Heart right ventricle (tissue), 16 donors: ENCODE measurements around the gene CDK11B. TPM values are rescaled to one million over a fixed set of nuclear protein-coding genes. Genes with fewer than 3 reads are reported as not detected.

Experiments used
- ATAC-seq, 8 donors: fragments of 200-7000 bp; cut with Tn5 transposase; one replicate each; pipeline ENCODE4 v1.9.1; 2020; ENCODE audit warnings: mild to moderate bottlenecking in 8 of 8, moderate library complexity in 8 of 8, moderate number of reproducible peaks in 1 of 8
- DNase-seq, 2 donors: peaks; one replicate each; pipeline ENCODE4 v3.0.0-alpha.2; 2020
- H3K27ac ChIP-seq, 10 donors: fragments of 200-600 bp; sonication (generic) in 2 of 10; one replicate each; pipeline versions ENCODE4 v1.5.0 to v1.8.0; 2020 to 2022; ENCODE audit warnings: mild to moderate bottlenecking in 3 of 10
- H3K27me3 ChIP-seq, 7 donors: fragments of 200-600 bp; one replicate each; pipeline ENCODE4 v1.8.0; 2021 to 2022; ENCODE audit warnings: mild to moderate bottlenecking in 2 of 7
- H3K36me3 ChIP-seq, 9 donors: fragments of 200-600 bp; sonication (generic) in 1 of 9; one replicate each; pipeline versions ENCODE4 v1.5.0 to v1.8.0; 2020 to 2022; ENCODE audit warnings: mild to moderate bottlenecking in 2 of 9
- H3K4me1 ChIP-seq, 9 donors: fragments of 200-600 bp; sonication (generic) in 1 of 9; one replicate each; pipeline versions ENCODE4 v1.5.0 to v1.8.0; 2020 to 2022; ENCODE audit warnings: mild to moderate bottlenecking in 4 of 9
- H3K4me3 ChIP-seq, 10 donors: fragments of 200-600 bp; sonication (generic) in 2 of 10; one replicate each; pipeline versions ENCODE4 v1.5.0 to v1.8.0; 2020 to 2022; ENCODE audit warnings: mild to moderate bottlenecking in 7 of 10, moderate library complexity in 2 of 10
- H3K9me3 ChIP-seq, 11 donors: fragments of 200-600 bp in 10 of 11; sonication (generic) in 2 of 11; one replicate each; pipeline versions ENCODE4 v1.5.0 to v1.8.0; 2013 to 2022; ENCODE audit warnings: mild to moderate bottlenecking in 2 of 11, control low read depth in 1 of 11, moderate library complexity in 1 of 11
- CTCF ChIP-seq, 9 donors: fragments of 200-600 bp; sonication (generic) in 2 of 9; IDR thresholded peaks; one replicate each; pipeline versions ENCODE4 v1.5.0 to v1.8.0; 2021 to 2022; ENCODE audit warnings: antibody characterized with exemption in 9 of 9, mild to moderate bottlenecking in 5 of 9, moderate library complexity in 1 of 9
- WGBS, 2 donors: extraction: QIAGEN DNeasy Blood & Tissue Kit; methylation state at CpG; one replicate each; pipeline ENCODE4 v1.1.7; 2013; ENCODE audit warnings: inconsistent platforms in 1 of 2; 5-methylcytosine and 5-hydroxymethylcytosine counted together
- intact Hi-C, 10 donors: fragments of 100-400 bp; cut with DNase I; formaldehyde crosslinking; loops; one replicate each; pipeline versions ENCODE4 v1.11.1 to v1.14.2; 2022
- polyA plus RNA-seq, 2 donors: library from polyadenylated mRNA; stranded (reverse); fragments of 200-250 nt; gene quantifications; one replicate each; pipeline ENCODE4 v1.2.3, GENCODE V29; 2013
- total RNA-seq, 10 donors: library from RNA; stranded (reverse); fragmentation: NEBNext Ultra II Directional in 3 of 10; extraction: Animal tissue kit (Norgen Biotek cat#: 25700) in 3 of 10; gene quantifications; one replicate each; pipeline versions ENCODE4 v1.2.1 to v1.2.4, GENCODE V29; 2021 to 2023
- donor health status: Arrhythmogenic right ventricular cardiomyopathy.
- donor health status: ischemic (EF 13 %, LVEDD 7.1; RV severe dilation, severe dysfunction).
- donor health status: healthy with polysubstance abuse.
- donor health status: DM: no; HTN: yes; CAD: no.
- donor health status: DM: no; HTN: no; CAD: no.
- donor health status: ischemic (EF 25% LVEDD 6.9; RV normal size, moderate dysfunction).
- donor health status: ischemic (EF 25% LVEDD 5.7; RV mildly dilated, moderate dysfunction).
- donor health status: healthy.
- donor health status: DM: yes; HTN: yes; CAD: no.
- donor health status: Ischemic cardiomyopathy.
- donor health status: ischemic (EF 35%, LVEDD 5.7; RV mildly dilated, moderate dysfunction).
- donor health status: nonischemic (EF 11% LVEDD 7.7; RV severe dilation, severe dysfunction).
- donor health status: DM: yes; HTN: yes; CAD: no.
- donor health status: PGD.
- donor health status: ischemic (EF 29% LVEDD 5.4; RV normal size, mild dysfunction).
- donor health status: nonischemic (EF 23%, LVEDD 6.1; RV moderate dilation, normal function).

Gene CDK11B
- total and polyA plus RNA-seq, 12 donors = 20.9 to 34.1 (median 24.2) TPM

DNA sequence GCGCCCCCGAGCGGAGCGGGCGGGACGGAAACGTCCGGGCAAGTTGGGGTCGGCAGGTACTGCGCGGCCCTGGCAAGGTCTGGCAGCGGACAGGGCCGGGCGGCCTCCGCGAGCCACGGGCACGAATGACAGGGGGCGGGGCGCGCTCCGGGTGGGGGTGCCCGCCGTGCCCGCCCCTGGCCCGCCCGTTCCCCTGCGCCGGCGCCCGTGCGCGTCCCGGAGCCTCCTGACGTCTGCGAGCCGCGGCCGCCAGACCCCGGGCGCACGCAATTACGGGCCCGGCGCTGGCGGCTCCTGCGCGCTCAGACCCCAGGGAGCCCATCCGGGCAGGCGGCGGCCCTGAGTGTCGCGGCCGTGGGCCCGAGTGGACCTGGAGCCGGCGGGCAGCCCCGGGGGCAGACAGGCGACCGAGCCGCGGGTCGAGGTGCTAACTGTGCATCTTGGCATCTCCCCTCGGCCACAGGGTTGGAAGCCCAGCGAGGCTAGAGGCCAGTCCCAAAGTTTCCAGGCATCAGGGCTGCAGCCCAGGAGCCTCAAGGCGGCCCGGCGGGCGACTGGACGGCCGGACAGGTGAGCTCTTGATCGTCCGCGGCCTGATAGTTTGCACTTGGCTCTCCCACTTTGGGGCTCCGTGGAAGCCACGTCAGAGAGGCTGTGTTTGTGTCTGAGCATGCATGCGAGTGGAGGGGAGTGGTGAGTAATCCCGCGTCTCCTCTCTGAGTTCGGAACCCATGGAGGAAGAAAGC is 42.6 kb downstream of the CDK11B start:
- H3K27ac ChIP-seq = peak overlapping the region; percentile 98 to 100 (median 100)
- no peaks in the 10 kb centered on the region for H3K9me3 ChIP-seq
- intact Hi-C loops = no loop called here
- TF ChIP-seq CTCF (IDR thresholded peaks at IDR 0.05) = no peak
- H3K4me3 ChIP-seq = peak overlapping the region; percentile 89 to 100 (median 97)
- whole genome bisulfite sequencing, 2 donors = 5% methylated on average over 78 to 80 of the region's 80 CpGs
- H3K27me3 ChIP-seq = no peaks in the 10 kb centered on the region
- peak in 1 of 2 donors; percentile 62 for DNase-seq
- H3K36me3 ChIP-seq = peaks cover 0 to 24% (median 0%) of the 10 kb centered on the region in 9 donors
- H3K4me1 ChIP-seq = peaks cover 7 to 59% (median 44%) of the 10 kb centered on the region in 9 donors
- ATAC-seq = peak in 3 of 8 donors; percentile 0 to 16 (median 5)

DNA sequence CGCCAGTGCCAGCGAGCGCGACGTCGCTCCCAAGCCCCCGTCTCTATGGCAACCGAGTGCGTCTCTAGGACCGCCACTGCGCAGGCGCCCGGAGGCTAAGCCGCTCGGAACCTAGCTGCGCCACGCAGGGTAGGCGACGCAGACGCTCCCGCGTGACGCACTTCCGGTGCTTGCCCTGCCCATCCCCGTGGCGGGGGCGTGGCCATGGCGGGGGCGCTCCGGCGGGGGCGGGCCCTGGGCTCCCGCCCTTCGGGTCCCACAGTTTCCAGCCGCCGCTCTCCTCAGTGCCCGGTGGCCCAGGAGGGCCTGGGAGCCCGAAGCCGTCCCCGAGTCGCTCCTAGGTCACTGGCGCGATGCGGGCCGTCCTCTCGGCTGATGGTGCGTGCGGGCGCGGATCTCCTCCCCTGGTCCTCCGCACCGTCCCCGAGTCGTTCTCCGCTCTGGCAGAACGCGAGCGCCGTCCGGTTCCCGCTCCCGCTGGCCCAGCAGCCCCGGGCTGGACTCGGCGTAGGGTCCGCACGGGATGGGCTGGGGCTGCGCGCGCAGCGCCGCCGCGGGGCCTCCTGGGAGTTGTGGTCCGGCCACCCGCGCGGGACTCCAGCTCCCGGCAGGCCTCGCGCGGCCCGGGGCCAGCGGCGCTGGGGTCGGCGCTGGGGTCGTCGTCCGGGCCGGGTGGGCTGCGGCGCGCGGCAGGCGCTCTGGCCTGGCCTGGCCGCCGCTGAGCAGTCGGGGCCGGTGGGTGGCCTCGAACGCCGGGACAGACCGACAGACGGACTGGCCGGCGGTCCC is 43.4 kb downstream of the CDK11B start, which contains the start of gene MIB2:
MIB2 (plus strand) TSS at position 245 of the 789 bp plus-strand sequence. CDS start 7,953 bp downstream, outside the sequence.
- 0% methylated on average over 98 to 107 of the region's 107 CpGs for WGBS, 2 donors
- intact Hi-C loops = loop anchor here in 1 of 10 donors (2.0 kb wide), 1 partner anchor 41 kb away; the partner anchor contains the start of gene SSU72
- peaks cover 0 to 24% (median 0%) of the 10 kb centered on the region in 9 donors for H3K36me3 ChIP-seq
- DNase-seq = peak; percentile 93 to 97
- ATAC-seq = peak; percentile 94 to 97 (median 96)
- no peaks in the 10 kb centered on the region for H3K9me3 ChIP-seq
- H3K4me1 ChIP-seq = peaks cover 7 to 54% (median 41%) of the 10 kb centered on the region in 9 donors
- TF ChIP-seq CTCF (IDR thresholded peaks at IDR 0.05) = no peak
- peak within 1 kb of the TSS; percentile 89 to 100 (median 97) for H3K4me3 ChIP-seq
- peak within 1 kb of the TSS; percentile 98 to 100 (median 100) for H3K27ac ChIP-seq
- no peaks in the 10 kb centered on the region for H3K27me3 ChIP-seq

DNA sequence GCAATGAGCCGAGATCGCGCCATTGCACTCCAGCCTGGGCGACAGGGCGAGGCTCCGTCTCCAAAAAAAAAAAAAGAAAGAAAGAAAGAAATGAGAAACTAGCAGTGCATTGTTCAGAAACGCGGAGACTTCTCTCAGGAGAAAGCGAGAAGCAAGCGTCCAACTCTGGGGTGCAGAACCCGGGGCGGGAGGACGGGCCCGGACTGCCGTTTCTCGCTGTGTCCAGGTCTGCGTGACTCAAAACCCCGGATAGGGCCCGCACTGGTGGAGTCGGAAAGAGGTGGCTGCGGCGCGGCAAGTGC is 43.9 kb downstream of the CDK11B start:
- peak overlapping the region; percentile 89 to 100 (median 97) for H3K4me3 ChIP-seq
- intact Hi-C loops = loop anchor here in 5 of 10 donors (2.0 to 5.0 kb wide), 2 partner anchors 38 to 40 kb away; partner anchors contain the start of gene SSU72 (in 1 of the 5)
- DNase-seq (no peak), ATAC-seq (no peak)
- 0 to 1% methylated on average over 23 of the region's 23 CpGs for WGBS, 2 donors
- H3K36me3 ChIP-seq = peaks cover 0 to 24% (median 0%) of the 10 kb centered on the region in 9 donors
- peaks cover 7 to 49% (median 36%) of the 10 kb centered on the region in 9 donors for H3K4me1 ChIP-seq
- H3K9me3 ChIP-seq = no peaks in the 10 kb centered on the region
- H3K27me3 ChIP-seq = no peaks in the 10 kb centered on the region
- no peak for TF ChIP-seq CTCF (IDR thresholded peaks at IDR 0.05)
- H3K27ac ChIP-seq = peak overlapping the region in 9 of 10 donors; percentile 98 to 100 (median 100)
